ENCODE results near the gene SETD5.

Gene SETD5

GRCh38 chr3:9402410-9403228 lies 5.2 kb downstream of the SETD5 start:
- H3K4me1 ChIP-seq (ENCODE audit: control insufficient read depth, low read length) = peaks cover 82% of the 10 kb centered on the region
- peaks cover 61% of the 10 kb centered on the region for H4K20me1 ChIP-seq (ENCODE audit: control insufficient read depth, insufficient read depth, low read depth, low read length)
- no peaks in the 10 kb centered on the region for H3K9me2 ChIP-seq (replicated peaks; ENCODE audit: control insufficient read depth, low read length)
- no peaks in the 10 kb centered on the region for H3F3A ChIP-seq (ENCODE audit: control insufficient read depth, insufficient read depth)
- H3K4me3 ChIP-seq (ENCODE audit: low read length) = peak overlapping the region; percentile 14; the same call in 1 of the 2 replicates
- H3K9me3 ChIP-seq (ENCODE audit: control insufficient read depth, insufficient read depth, low read length) = no peaks in the 10 kb centered on the region
- H3K4me2 ChIP-seq (ENCODE audit: low read length) = peak overlapping the region; percentile 87
- TF ChIP-seq CTCF (IDR thresholded peaks at IDR 0.05; ENCODE audit: low read depth, low read length, poor library complexity, severe bottlenecking) (no peak), EZH2phosphoT487 (IDR thresholded peaks at IDR 0.05; ENCODE audit: borderline replicate concordance, low read length) (no peak)
- H3K36me3 ChIP-seq (ENCODE audit: control insufficient read depth, low read length) = peaks cover 40% of the 10 kb centered on the region
- peaks cover 100% of the 10 kb centered on the region for H3K79me2 ChIP-seq (ENCODE audit: control insufficient read depth, low read length)
- no peaks in the 10 kb centered on the region for H3K27me3 ChIP-seq (ENCODE audit: control insufficient read depth, low read length)
- H3K27ac ChIP-seq (ENCODE audit: low read depth, low read length) = no peak overlapping the region

- no peak overlapping the region for H3K27ac ChIP-seq (ENCODE audit: low read depth, low read length)
Observed at GRCh38 chr3:9403463-9403862, 6.0 kb downstream of the SETD5 start.

GRCh38 chr3:9404680-9405079 lies 7.3 kb downstream of the SETD5 start:
- Histone ChIP-seq H3K4me2 (ENCODE audit: low read length) (peak overlapping the region; percentile 48), H4K20me1 (ENCODE audit: control insufficient read depth, insufficient read depth, low read depth, low read length) (peaks cover 67% of the 10 kb centered on the region), H3K27ac (ENCODE audit: low read depth, low read length) (no peak overlapping the region)

More at GRCh38 chr3:9403463-9403862, 6.0 kb downstream of the SETD5 start:
- Histone ChIP-seq H3K79me2 (ENCODE audit: control insufficient read depth, low read length) (peaks cover 100% of the 10 kb centered on the region), H3K27me3 (ENCODE audit: control insufficient read depth, low read length) (no peaks in the 10 kb centered on the region), H3F3A (ENCODE audit: control insufficient read depth, insufficient read depth) (no peaks in the 10 kb centered on the region), H3K4me3 (ENCODE audit: low read length) (peak overlapping the region; percentile 5; the same call in 1 of the 2 replicates), H4K20me1 (ENCODE audit: control insufficient read depth, insufficient read depth, low read depth, low read length) (peaks cover 61% of the 10 kb centered on the region), H3K9me3 (ENCODE audit: control insufficient read depth, insufficient read depth, low read length) (no peaks in the 10 kb centered on the region), H3K9me2 (replicated peaks; ENCODE audit: control insufficient read depth, low read length) (no peaks in the 10 kb centered on the region), H3K4me1 (ENCODE audit: control insufficient read depth, low read length) (peaks cover 89% of the 10 kb centered on the region), H3K4me2 (ENCODE audit: low read length) (peak overlapping the region; percentile 87), H3K36me3 (ENCODE audit: control insufficient read depth, low read length) (peaks cover 32% of the 10 kb centered on the region)
- TF ChIP-seq CTCF (IDR thresholded peaks at IDR 0.05; ENCODE audit: low read depth, low read length, poor library complexity, severe bottlenecking) = no peak
- no peak for TF ChIP-seq EZH2phosphoT487 (IDR thresholded peaks at IDR 0.05; ENCODE audit: borderline replicate concordance, low read length)

More at GRCh38 chr3:9404680-9405079, 7.3 kb downstream of the SETD5 start:
- Histone ChIP-seq H3K4me3 (ENCODE audit: low read length) (peak overlapping the region; percentile 22), H3K27me3 (ENCODE audit: control insufficient read depth, low read length) (no peaks in the 10 kb centered on the region), H3F3A (ENCODE audit: control insufficient read depth, insufficient read depth) (no peaks in the 10 kb centered on the region), H3K4me1 (ENCODE audit: control insufficient read depth, low read length) (peaks cover 95% of the 10 kb centered on the region), H3K9me2 (replicated peaks; ENCODE audit: control insufficient read depth, low read length) (no peaks in the 10 kb centered on the region), H3K79me2 (ENCODE audit: control insufficient read depth, low read length) (peaks cover 100% of the 10 kb centered on the region), H3K36me3 (ENCODE audit: control insufficient read depth, low read length) (peaks cover 22% of the 10 kb centered on the region), H3K9me3 (ENCODE audit: control insufficient read depth, insufficient read depth, low read length) (no peaks in the 10 kb centered on the region)
- TF ChIP-seq EZH2phosphoT487 (IDR thresholded peaks at IDR 0.05; ENCODE audit: borderline replicate concordance, low read length) = no peak
- TF ChIP-seq CTCF (IDR thresholded peaks at IDR 0.05; ENCODE audit: low read depth, low read length, poor library complexity, severe bottlenecking) = no peak

Measured in DOHH2 (cell line).